Trophoblast cell (in vitro differentiated cells and primary cell): ENCODE data around the gene EXOSC3.
"Not testable (repeated sequence)": the region's sequence is repeated elsewhere in the genome, so short reads cannot be mapped to it uniquely, and the experiment has no call there.

Experiments used
- DNase-seq, 2 donors: peaks; one replicate each; pipeline ENCODE4 v3.0.0-alpha.2; 2016
- H2AFZ ChIP-seq: 2 replicates; pipeline ENCODE4 v1.6.1; 2013; ENCODE audit warnings: low read length, moderate library complexity, mild to moderate bottlenecking; ENCODE audit not compliant: insufficient read depth, poor library complexity
- H2AK5ac ChIP-seq: 2 replicates; pipeline ENCODE4 v1.6.1; 2013; ENCODE audit warnings: mild to moderate bottlenecking, low read length
- H2BK120ac ChIP-seq: 2 replicates; pipeline ENCODE4 v1.6.1; 2013; ENCODE audit warnings: low read length, mild to moderate bottlenecking, moderate library complexity; ENCODE audit not compliant: insufficient read depth, poor library complexity
- H2BK12ac ChIP-seq: 2 replicates; pipeline ENCODE4 v1.6.1; 2013; ENCODE audit warnings: mild to moderate bottlenecking, low read length, moderate library complexity
- H2BK5ac ChIP-seq: 2 replicates; pipeline ENCODE4 v1.6.1; 2013; ENCODE audit warnings: low read length, low read depth, moderate library complexity, mild to moderate bottlenecking; ENCODE audit not compliant: poor library complexity
- H3K14ac ChIP-seq: 2 replicates; pipeline ENCODE4 v1.6.1; 2013; ENCODE audit warnings: mild to moderate bottlenecking, low read length
- H3K18ac ChIP-seq: 2 replicates; pipeline ENCODE4 v1.6.1; 2013; ENCODE audit warnings: mild to moderate bottlenecking, low read length
- H3K23ac ChIP-seq: 2 replicates; pipeline ENCODE4 v1.6.1; 2013; ENCODE audit warnings: low read length
- H3K27ac ChIP-seq: 2 replicates; pipeline ENCODE4 v1.5.1; 2013; ENCODE audit warnings: low read depth, mild to moderate bottlenecking, inconsistent platforms, low read length, moderate library complexity
- H3K27me3 ChIP-seq: 2 replicates; pipeline ENCODE4 v1.6.1; 2013; ENCODE audit warnings: inconsistent platforms, mild to moderate bottlenecking, low read length, moderate library complexity; ENCODE audit not compliant: insufficient read depth
- H3K36me3 ChIP-seq, 2 experiments: 1 replicate in 1 of 2; 2 replicates in 1 of 2; pipeline ENCODE4 v1.6.1; 2013; ENCODE audit warnings: low read length in 2 of 2, mild to moderate bottlenecking in 2 of 2, moderate library complexity in 1 of 2; ENCODE audit not compliant: insufficient read depth in 2 of 2, control insufficient read depth in 1 of 2
- H3K4ac ChIP-seq: 2 replicates; pipeline ENCODE4 v1.6.1; 2013; ENCODE audit warnings: low read depth, mild to moderate bottlenecking, low read length, moderate library complexity
- H3K4me1 ChIP-seq, 2 experiments: 1 replicate in 1 of 2; 2 replicates in 1 of 2; pipeline ENCODE4 v1.6.1; 2013; ENCODE audit warnings: low read length in 2 of 2, mild to moderate bottlenecking in 2 of 2, moderate library complexity in 1 of 2; ENCODE audit not compliant: insufficient read depth in 2 of 2, control insufficient read depth in 1 of 2
- H3K4me2 ChIP-seq: 2 replicates; pipeline ENCODE4 v1.6.1; 2013; ENCODE audit warnings: inconsistent platforms, mild to moderate bottlenecking, low read length, moderate library complexity
- H3K4me3 ChIP-seq: 2 replicates; pipeline ENCODE4 v1.5.1; 2013; ENCODE audit warnings: mild to moderate bottlenecking, low read depth, low read length, inconsistent platforms
- H3K79me1 ChIP-seq: one replicate; pipeline ENCODE4 v1.6.1; 2013; ENCODE audit warnings: low read length
- H3K79me2 ChIP-seq: 2 replicates; pipeline ENCODE4 v1.6.1; 2013; ENCODE audit warnings: low read length, mild to moderate bottlenecking; ENCODE audit not compliant: control insufficient read depth, insufficient read depth, poor library complexity
- H3K9ac ChIP-seq: 2 replicates; pipeline ENCODE4 v1.6.1; 2013; ENCODE audit warnings: mild to moderate bottlenecking, low read length
- H3K9me3 ChIP-seq: 2 replicates; pipeline ENCODE4 v1.6.1; 2013; ENCODE audit warnings: low read depth, mild to moderate bottlenecking, control low read depth, inconsistent platforms, low read length; ENCODE audit not compliant: insufficient read depth
- H4K12ac ChIP-seq: 2 replicates; pipeline ENCODE4 v1.6.1; 2013; ENCODE audit warnings: low read depth, mild to moderate bottlenecking, low read length, moderate library complexity
- H4K8ac ChIP-seq: 2 replicates; pipeline ENCODE4 v1.6.1; 2013; ENCODE audit warnings: low read depth, mild to moderate bottlenecking, low read length, moderate library complexity
- H4K91ac ChIP-seq: one replicate; pipeline ENCODE4 v1.6.1; 2013; ENCODE audit warnings: low read depth, mild to moderate bottlenecking, low read length, moderate library complexity
- WGBS: extraction: QIAGEN DNeasy Blood & Tissue Kit; methylation state at CpG from one replicate; pipeline ENCODE4 v1.1.7; 2013; ENCODE audit warnings: missing lambda C conversion rate; ENCODE audit not compliant: insufficient read length, insufficient coverage; ENCODE audit errors: extremely low coverage; 5-methylcytosine and 5-hydroxymethylcytosine counted together

Gene EXOSC3

GRCh38 chr9:37765263-37765662, 19.6 kb downstream of the EXOSC3 start:
- no CpG with 5 or more reads among the region's 6 CpGs for WGBS
- not testable (repeated sequence) for H3K9me3 ChIP-seq, H3K36me3 ChIP-seq, H4K8ac ChIP-seq, H3K4me2 ChIP-seq, H2BK12ac ChIP-seq, H2BK5ac ChIP-seq, H2BK120ac ChIP-seq, H3K27me3 ChIP-seq, H3K9ac ChIP-seq, H4K12ac ChIP-seq, H2AFZ ChIP-seq, H3K27ac ChIP-seq, H3K79me1 ChIP-seq, DNase-seq, H3K4me1 ChIP-seq, H3K79me2 ChIP-seq, H3K23ac ChIP-seq, H3K4ac ChIP-seq, H2AK5ac ChIP-seq, H4K91ac ChIP-seq, H3K18ac ChIP-seq, H3K4me3 ChIP-seq, H3K14ac ChIP-seq

- no peak overlapping the region for H3K9ac ChIP-seq
- H3K4ac ChIP-seq, result no peak overlapping the region
- no CpG with 5 or more reads among the region's 3 CpGs for WGBS
- H2AFZ ChIP-seq, result no peak overlapping the region
- H4K91ac ChIP-seq, result no peak overlapping the region
- H4K8ac ChIP-seq, result no peak overlapping the region
- no peak overlapping the region for H3K23ac ChIP-seq
- H3K18ac ChIP-seq, result no peak overlapping the region
- H4K12ac ChIP-seq, result no peak overlapping the region
- H3K9me3 ChIP-seq, result no peaks in the 10 kb centered on the region
- H2BK120ac ChIP-seq, result no peak overlapping the region
- H3K4me3 ChIP-seq, result no peak overlapping the region
- H3K36me3 ChIP-seq, result peaks cover 2% of the 10 kb centered on the region in 2 experiments
- no peaks in the 10 kb centered on the region for H3K79me2 ChIP-seq
- no peaks in the 10 kb centered on the region for H3K79me1 ChIP-seq
- H3K27me3 ChIP-seq, result no peaks in the 10 kb centered on the region
- H2BK5ac ChIP-seq, result no peak overlapping the region
- peak; percentile 47 to 74 for DNase-seq
- no peaks in the 10 kb centered on the region for H3K4me1 ChIP-seq
- H2AK5ac ChIP-seq, result no peak overlapping the region
- H2BK12ac ChIP-seq, result no peak overlapping the region
- no peak overlapping the region for H3K27ac ChIP-seq
- H3K14ac ChIP-seq, result no peak overlapping the region
- no peak overlapping the region for H3K4me2 ChIP-seq
Observed at GRCh38 chr9:37761511-37761910, 23.4 kb downstream of the EXOSC3 start.

GRCh38 chr9:37760416-37761161, 24.3 kb downstream of the EXOSC3 start:
- no peak overlapping the region for H2BK12ac ChIP-seq
- H3K79me2 ChIP-seq, result no peaks in the 10 kb centered on the region
- H4K8ac ChIP-seq, result no peak overlapping the region
- H2BK120ac ChIP-seq, result no peak overlapping the region
- no peak overlapping the region for H3K23ac ChIP-seq
- H4K12ac ChIP-seq, result no peak overlapping the region
- H3K36me3 ChIP-seq, result peaks cover 2% of the 10 kb centered on the region in 2 experiments
- H3K4me2 ChIP-seq, result no peak overlapping the region
- no peaks in the 10 kb centered on the region for H3K79me1 ChIP-seq
- H3K4me3 ChIP-seq, result no peak overlapping the region
- H3K4ac ChIP-seq, result no peak overlapping the region
- no peak overlapping the region for H3K27ac ChIP-seq
- H2AK5ac ChIP-seq, result no peak overlapping the region
- no peak overlapping the region for H3K18ac ChIP-seq
- no peaks in the 10 kb centered on the region for H3K4me1 ChIP-seq
- H4K91ac ChIP-seq, result no peak overlapping the region
- no peak overlapping the region for H2BK5ac ChIP-seq
- H2AFZ ChIP-seq, result no peak overlapping the region
- DNase-seq, result peak; percentile 35 to 87
- no peak overlapping the region for H3K9ac ChIP-seq
- no peaks in the 10 kb centered on the region for H3K27me3 ChIP-seq
- H3K14ac ChIP-seq, result no peak overlapping the region
- no CpG with 5 or more reads among the region's 7 CpGs for WGBS
- no peaks in the 10 kb centered on the region for H3K9me3 ChIP-seq

GRCh38 chr9:37758747-37759146, 26.1 kb downstream of the EXOSC3 start:
- no peak for DNase-seq
- Histone ChIP-seq H4K91ac (no peak overlapping the region), H3K14ac (no peak overlapping the region), H3K79me1 (peaks cover 3% of the 10 kb centered on the region), H3K4ac (no peak overlapping the region), H2BK5ac (no peak overlapping the region), H2BK120ac (no peak overlapping the region), H3K4me1 (peaks cover 0 to 6% of the 10 kb centered on the region in 2 experiments), H2BK12ac (no peak overlapping the region), H3K36me3 (peaks cover 2% of the 10 kb centered on the region in 2 experiments), H3K4me3 (no peak overlapping the region), H2AFZ (no peak overlapping the region), H3K9ac (no peak overlapping the region), H4K12ac (no peak overlapping the region), H3K9me3 (no peaks in the 10 kb centered on the region), H3K4me2 (no peak overlapping the region), H3K79me2 (peaks cover 3% of the 10 kb centered on the region), H3K18ac (no peak overlapping the region), H3K27ac (no peak overlapping the region), H2AK5ac (no peak overlapping the region), H4K8ac (no peak overlapping the region), H3K27me3 (no peaks in the 10 kb centered on the region), H3K23ac (no peak overlapping the region)
- WGBS, result no CpG with 5 or more reads among the region's 3 CpGs
